Mesothelial cell of epicardium (in vitro differentiated cells): ENCODE results near the gene TLR10. TPM values are rescaled to one million over a fixed set of nuclear protein-coding genes. Genes with fewer than 3 reads are reported as not detected.
A peak's percentile ranks its signal among the peaks of the same experiment; 100 is the strongest.
"Not testable (repeated sequence)": the region's sequence is repeated elsewhere in the genome, so short reads cannot be mapped to it uniquely, and the experiment has no call there.

Experiments used
- DNase-seq, 2 experiments: peaks; one replicate each; pipeline ENCODE4 v3.0.0; 2021; ENCODE audit warnings: low spot score in 2 of 2; ENCODE audit not compliant: unreplicated experiment in 2 of 2
- H3K27ac Mint-ChIP-seq: 2 replicates; pipeline ENCODE4 v1.8.0; 2021; ENCODE audit warnings: mixed read lengths
- H3K27me3 Mint-ChIP-seq: 2 replicates; pipeline ENCODE4 v1.8.0; 2021; ENCODE audit warnings: low read depth, mixed read lengths
- H3K36me3 Mint-ChIP-seq: 2 replicates; pipeline ENCODE4 v1.8.0; 2021; ENCODE audit warnings: mixed read lengths
- H3K4me1 Mint-ChIP-seq: 2 replicates; pipeline ENCODE4 v1.8.0; 2021; ENCODE audit warnings: mixed read lengths
- H3K4me3 Mint-ChIP-seq: 2 replicates; pipeline ENCODE4 v1.8.0; 2021; ENCODE audit warnings: mild to moderate bottlenecking, moderate library complexity, mixed read lengths
- H3K9me3 Mint-ChIP-seq: 2 replicates; pipeline ENCODE4 v1.8.0; 2021; ENCODE audit warnings: mixed read lengths
- CTCF ChIP-seq: fragments of 200-600 bp; sonication (generic); IDR thresholded peaks from one replicate; pipeline ENCODE4 v1.5.0; 2021; ENCODE audit warnings: antibody characterized with exemption; ENCODE audit not compliant: unreplicated experiment
- total RNA-seq: library from RNA; stranded (reverse); gene quantifications from 3 replicates; pipeline ENCODE4 v1.2.1, GENCODE V29; 2021

Gene TLR10
- total RNA-seq, 1 donor from 2014 or later = not detected

- DNase-seq = no peak
- no peak for TF ChIP-seq CTCF
- H3K27ac Mint-ChIP-seq = no peak overlapping the region
- peaks cover 6% of the 10 kb centered on the region for H3K27me3 Mint-ChIP-seq
- no peaks in the 10 kb centered on the region for H3K36me3 Mint-ChIP-seq
- H3K4me1 Mint-ChIP-seq = peaks cover 11% of the 10 kb centered on the region
- H3K9me3 Mint-ChIP-seq = peaks cover 24% of the 10 kb centered on the region
- no peak overlapping the region for H3K4me3 Mint-ChIP-seq
Measured at GRCh38 chr4:38769857-38770256, 12.9 kb downstream of the TLR10 start.

- Mint-ChIP-seq H3K9me3 (peaks cover 20% of the 10 kb centered on the region), H3K4me3 (no peak overlapping the region), H3K27ac (peak overlapping the region; percentile 16), H3K36me3 (no peaks in the 10 kb centered on the region), H3K27me3 (peaks cover 6% of the 10 kb centered on the region), H3K4me1 (peaks cover 11% of the 10 kb centered on the region)
- TF ChIP-seq CTCF = no peak
- DNase-seq = no peak
Measured at GRCh38 chr4:38769441-38769840, 13.3 kb downstream of the TLR10 start.

GRCh38 chr4:38768968-38769394 lies 13.8 kb downstream of the TLR10 start:
- H3K36me3 Mint-ChIP-seq = no peaks in the 10 kb centered on the region
- H3K27me3 Mint-ChIP-seq = peaks cover 5% of the 10 kb centered on the region
- no peak for DNase-seq
- peak overlapping the region; percentile 16 for H3K27ac Mint-ChIP-seq
- H3K4me1 Mint-ChIP-seq = peaks cover 11% of the 10 kb centered on the region
- no peak overlapping the region for H3K4me3 Mint-ChIP-seq
- no peak for TF ChIP-seq CTCF
- peaks cover 16% of the 10 kb centered on the region for H3K9me3 Mint-ChIP-seq

- not testable (repeated sequence) for DNase-seq, H3K9me3 Mint-ChIP-seq, H3K36me3 Mint-ChIP-seq, H3K27me3 Mint-ChIP-seq, H3K4me3 Mint-ChIP-seq, H3K27ac Mint-ChIP-seq
- H3K4me1 Mint-ChIP-seq = peaks cover 11% of the 10 kb centered on the region
Measured at GRCh38 chr4:38766940-38767339, 15.8 kb downstream of the TLR10 start.

- no peaks in the 10 kb centered on the region for H3K27me3 Mint-ChIP-seq
Measured at GRCh38 chr4:38765382-38765781, 17.4 kb downstream of the TLR10 start.

GRCh38 chr4:38764277-38764676 lies 18.5 kb downstream of the TLR10 start:
- peaks cover 12% of the 10 kb centered on the region for H3K4me1 Mint-ChIP-seq

More at GRCh38 chr4:38765382-38765781, 17.4 kb downstream of the TLR10 start:
- no peak for TF ChIP-seq CTCF
- Mint-ChIP-seq H3K4me1 (peaks cover 11% of the 10 kb centered on the region), H3K4me3 (no peak overlapping the region), H3K27ac (no peak overlapping the region), H3K9me3 (peaks cover 9% of the 10 kb centered on the region), H3K36me3 (no peaks in the 10 kb centered on the region)
- DNase-seq = no peak

More at GRCh38 chr4:38764277-38764676, 18.5 kb downstream of the TLR10 start:
- H3K9me3 Mint-ChIP-seq = peaks cover 6% of the 10 kb centered on the region
- no peaks in the 10 kb centered on the region for H3K27me3 Mint-ChIP-seq
- no peak overlapping the region for H3K4me3 Mint-ChIP-seq
- H3K27ac Mint-ChIP-seq = no peak overlapping the region
- no peaks in the 10 kb centered on the region for H3K36me3 Mint-ChIP-seq
- DNase-seq = no peak
- no peak for TF ChIP-seq CTCF
